CD4-positive, alpha-beta memory T cell (primary cell): ENCODE measurements around the gene MGST2. TPM values are rescaled to one million over a fixed set of nuclear protein-coding genes. Genes with fewer than 3 reads are reported as not detected.

Experiments used
- CTCF ChIA-PET: fragments of 350-600 bp; sonication (Branson Sonifier 250); formaldehyde crosslinking; loops from one replicate; lab custom pipeline; 2021; ENCODE audit warnings: inconsistent platforms; ENCODE audit not compliant: partially characterized antibody; lab: Charles Lee
- POLR2A ChIA-PET: fragments of 350-600 bp; sonication (Branson Sonifier 250); formaldehyde crosslinking; loops from one replicate; lab custom pipeline; 2021; ENCODE audit not compliant: partially characterized antibody; lab: Charles Lee
- DNase-seq, 5 donors: peaks; one replicate each; pipeline versions ENCODE4 v3.0.0 to v3.0.0-alpha.2; 2020 to 2022; ENCODE audit warnings: mixed read lengths in 1 of 5
- H3K27ac ChIP-seq: one replicate; pipeline ENCODE4 v1.7.0; 2013; ENCODE audit warnings: low read depth, low read length
- H3K27me3 ChIP-seq: 2 replicates; pipeline ENCODE4 v1.7.0; 2013; ENCODE audit warnings: mild to moderate bottlenecking, low read length, moderate library complexity; ENCODE audit not compliant: insufficient read depth
- H3K36me3 ChIP-seq: 2 replicates; pipeline ENCODE4 v1.7.0; 2013; ENCODE audit warnings: mild to moderate bottlenecking, low read length, moderate library complexity; ENCODE audit not compliant: insufficient read depth
- H3K4me1 ChIP-seq: 2 replicates; pipeline ENCODE4 v1.7.0; 2013; ENCODE audit warnings: mild to moderate bottlenecking, low read length, moderate library complexity; ENCODE audit not compliant: insufficient read depth
- H3K4me3 ChIP-seq, 2 donors: one replicate each; pipeline ENCODE4 v1.7.0; 2013; ENCODE audit warnings: low read length in 2 of 2, mild to moderate bottlenecking in 1 of 2
- H3K9me3 ChIP-seq, 2 donors: one replicate each; pipeline ENCODE4 v1.7.0; 2013; ENCODE audit warnings: low read length in 2 of 2, control low read depth in 1 of 2; ENCODE audit not compliant: control insufficient read depth in 1 of 2
- H3K27ac Mint-ChIP-seq, 7 donors: one replicate each; pipeline ENCODE4 v1.8.0; 2020 to 2021; ENCODE audit warnings: mixed read lengths in 7 of 7, mild to moderate bottlenecking in 6 of 7, inconsistent platforms in 3 of 7, moderate library complexity in 3 of 7
- H3K27me3 Mint-ChIP-seq, 2 donors: one replicate each; pipeline ENCODE4 v1.8.0; 2020 to 2021; ENCODE audit warnings: mixed read lengths in 2 of 2
- H3K36me3 Mint-ChIP-seq, 2 donors: one replicate each; pipeline ENCODE4 v1.8.0; 2020 to 2021; ENCODE audit warnings: mixed read lengths in 2 of 2, inconsistent platforms in 1 of 2, mild to moderate bottlenecking in 1 of 2
- H3K4me1 Mint-ChIP-seq, 4 donors: one replicate each; pipeline ENCODE4 v1.8.0; 2020 to 2021; ENCODE audit warnings: mixed read lengths in 4 of 4, mild to moderate bottlenecking in 1 of 4
- H3K4me3 Mint-ChIP-seq, 8 donors: one replicate each; pipeline ENCODE4 v1.8.0; 2020 to 2021; ENCODE audit warnings: mixed read lengths in 8 of 8, mild to moderate bottlenecking in 7 of 8, moderate library complexity in 6 of 8, inconsistent platforms in 3 of 8
- H3K9me3 Mint-ChIP-seq, 8 donors: one replicate each; pipeline ENCODE4 v1.8.0; 2020 to 2021; ENCODE audit warnings: mixed read lengths in 8 of 8, mild to moderate bottlenecking in 5 of 8, inconsistent platforms in 3 of 8, moderate library complexity in 1 of 8
- intact Hi-C: fragments of 100-400 bp; cut with micrococcal nuclease; formaldehyde crosslinking; loops from one replicate; pipeline ENCODE4 v1.15.1; 2023
- polyA plus RNA-seq, 2 donors: library from polyadenylated mRNA; unstranded; fragments of 300-500 nt; fragmentation: Illumina TruSeq; gene quantifications; one replicate each; pipeline ENCODE4 v1.2.3, GENCODE V29; 2021
- total RNA-seq, 2 experiments: library from RNA; stranded (reverse); gene quantifications; one replicate each; pipeline ENCODE4 v1.2.3, GENCODE V29; 2021

MGST2 gene
- total and polyA plus RNA-seq, 4 experiments from 2014 or later = 1.0 to 26.2 (median 8.3) TPM

DNA sequence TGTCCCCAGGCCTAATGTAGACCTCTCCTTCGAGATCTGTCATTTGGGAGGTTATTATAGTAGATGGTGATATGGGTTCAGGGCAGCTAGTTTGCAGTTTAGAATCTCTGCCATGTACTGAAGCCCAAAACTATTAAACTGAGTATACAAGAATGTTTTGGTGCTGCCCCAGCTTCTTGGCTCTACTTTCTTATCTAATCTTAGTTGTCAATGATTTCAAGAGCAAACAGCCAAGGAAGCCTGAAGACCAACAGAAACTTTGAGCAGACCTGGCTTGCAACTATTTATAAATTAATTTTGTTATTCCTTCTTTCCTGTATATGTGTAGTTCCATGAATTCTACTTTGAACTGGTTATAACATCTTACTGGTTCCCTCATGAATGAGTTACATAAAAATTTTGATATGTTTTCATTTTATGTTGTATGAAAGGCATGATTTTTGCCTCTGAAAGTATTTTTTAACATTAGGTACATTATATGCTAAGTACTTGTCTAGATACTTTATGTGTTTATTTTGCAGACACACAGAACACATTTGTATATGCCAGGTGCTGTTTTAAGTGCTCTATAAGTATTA lies 2.0 kb upstream of the MGST2 start:
- peak overlapping the region in 1 of 8 donors; percentile 56 for H3K4me3 Mint-ChIP-seq
- H3K27me3 Mint-ChIP-seq = no peaks in the 10 kb centered on the region
- no peaks in the 10 kb centered on the region for H3K9me3 ChIP-seq
- ChIA-PET CTCF (interaction anchor here (0.9 to 18.0 kb wide), 3 partner anchors 9 to 60 kb away, joined by 3 to 204 read pairs (median 5); no protein-coding TSS in a partner anchor), POLR2A (interaction anchor here (1.0 kb wide), 1 partner anchor 108 kb away, joined by 3 read pairs; the partner anchor contains the start of gene SETD7)
- H3K36me3 ChIP-seq = no peaks in the 10 kb centered on the region
- no peak overlapping the region for H3K4me3 ChIP-seq
- H3K9me3 Mint-ChIP-seq = no peaks in the 10 kb centered on the region
- H3K27me3 ChIP-seq = no peaks in the 10 kb centered on the region
- intact Hi-C loops = no loop called here
- H3K27ac Mint-ChIP-seq = no peak overlapping the region
- H3K4me1 Mint-ChIP-seq = peaks cover 12 to 34% (median 16%) of the 10 kb centered on the region in 4 donors
- peaks cover 17% of the 10 kb centered on the region for H3K4me1 ChIP-seq
- no peak overlapping the region for H3K27ac ChIP-seq
- no peak for DNase-seq
- H3K36me3 Mint-ChIP-seq = peaks cover 0 to 1% of the 10 kb centered on the region in 2 donors

DNA sequence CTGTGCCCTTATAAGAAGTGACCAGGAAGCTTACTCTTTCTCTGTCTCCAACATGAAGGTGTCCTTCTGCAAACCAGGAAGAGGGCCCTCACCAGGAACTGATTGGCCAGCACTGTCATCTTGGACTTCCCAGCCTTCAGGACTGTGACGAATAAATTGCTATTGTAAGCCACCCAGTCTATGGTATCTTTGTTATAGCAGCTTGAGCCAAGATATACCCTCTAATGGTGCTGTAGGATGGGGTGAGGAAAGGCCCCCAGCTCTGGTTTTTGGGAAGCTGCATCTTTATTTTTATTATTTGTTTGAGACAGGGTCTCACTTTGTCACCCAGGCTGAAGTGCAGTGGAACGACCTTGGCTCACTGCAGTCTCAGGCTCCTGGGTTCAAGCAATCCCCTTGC lies 1.2 kb upstream of the MGST2 start:
- Mint-ChIP-seq H3K36me3 (peaks cover 0 to 1% of the 10 kb centered on the region in 2 donors), H3K27ac (no peak overlapping the region), H3K4me3 (peak overlapping the region in 4 of 8 donors; percentile 11 to 56 (median 28)), H3K4me1 (peaks cover 12 to 33% (median 15%) of the 10 kb centered on the region in 4 donors), H3K9me3 (no peaks in the 10 kb centered on the region), H3K27me3 (no peaks in the 10 kb centered on the region)
- H3K4me3 ChIP-seq = no peak overlapping the region
- no peaks in the 10 kb centered on the region for H3K36me3 ChIP-seq
- ChIA-PET CTCF (interaction anchor here (1.8 to 18.0 kb wide), 2 partner anchors 8 to 11 kb away, joined by 5 to 204 read pairs; no protein-coding TSS in a partner anchor), POLR2A (interaction anchor here (1.0 to 2.3 kb wide), 2 partner anchors 7 to 108 kb away, joined by 3 to 25 read pairs; partner anchors contain the start of gene SETD7)
- no peaks in the 10 kb centered on the region for H3K9me3 ChIP-seq
- no peaks in the 10 kb centered on the region for H3K27me3 ChIP-seq
- peaks cover 16% of the 10 kb centered on the region for H3K4me1 ChIP-seq
- no peak overlapping the region for H3K27ac ChIP-seq
- intact Hi-C loops = no loop called here
- no peak for DNase-seq

DNA sequence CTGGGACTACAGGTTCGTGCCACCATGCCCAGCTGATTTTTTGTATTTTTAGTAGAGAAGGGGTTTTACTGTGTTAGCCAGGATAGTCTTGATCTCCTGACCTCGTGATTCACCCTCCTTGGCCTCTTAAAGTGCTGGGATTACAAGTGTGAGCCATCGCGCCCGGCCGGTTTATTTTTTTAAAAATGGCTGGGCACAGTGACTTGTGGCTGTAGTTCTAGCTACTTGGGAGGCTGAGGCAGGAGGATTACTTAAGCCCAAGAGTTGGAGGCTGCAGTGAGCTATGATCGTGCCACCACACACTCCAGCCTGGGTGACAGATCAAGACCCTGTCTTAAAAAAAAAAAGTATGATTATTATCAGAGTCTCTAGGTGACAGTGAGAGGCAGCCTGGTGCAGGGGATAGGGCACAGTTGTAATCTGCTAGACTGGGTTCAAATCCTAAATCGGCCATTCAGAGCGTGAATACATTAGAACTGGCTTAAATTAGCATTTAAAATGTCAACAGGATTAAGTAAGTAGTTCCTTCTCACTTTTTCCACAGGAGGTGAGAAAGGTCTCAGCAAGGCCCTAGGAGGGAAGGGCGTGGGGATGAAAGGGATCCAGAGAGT lies 435 bp upstream of the MGST2 start:
- CTCF ChIA-PET = interaction anchor here (1.3 to 18.0 kb wide), 2 partner anchors 12 to 635 kb away, joined by 3 to 204 read pairs; no protein-coding TSS in a partner anchor
- H3K4me1 Mint-ChIP-seq = peaks cover 12 to 30% (median 15%) of the 10 kb centered on the region in 4 donors
- H3K4me3 Mint-ChIP-seq = peak overlapping the region; percentile 93 to 100 (median 98)
- POLR2A ChIA-PET = interaction anchor here (0.7 to 2.3 kb wide), 2 partner anchors 8 to 370 kb away, joined by 3 to 25 read pairs; no protein-coding TSS in a partner anchor
- no peaks in the 10 kb centered on the region for H3K9me3 Mint-ChIP-seq
- DNase-seq = no peak
- H3K27ac ChIP-seq = no peak overlapping the region
- peaks cover 0 to 1% of the 10 kb centered on the region in 2 donors for H3K36me3 Mint-ChIP-seq
- H3K27ac Mint-ChIP-seq = peak overlapping the region; percentile 64 to 98 (median 88)
- no peaks in the 10 kb centered on the region for H3K36me3 ChIP-seq
- H3K27me3 Mint-ChIP-seq = no peaks in the 10 kb centered on the region
- H3K4me1 ChIP-seq = peaks cover 16% of the 10 kb centered on the region
- H3K9me3 ChIP-seq = no peaks in the 10 kb centered on the region
- no peaks in the 10 kb centered on the region for H3K27me3 ChIP-seq
- intact Hi-C loops = no loop called here
- peak overlapping the region; percentile 37 to 58 for H3K4me3 ChIP-seq

DNA sequence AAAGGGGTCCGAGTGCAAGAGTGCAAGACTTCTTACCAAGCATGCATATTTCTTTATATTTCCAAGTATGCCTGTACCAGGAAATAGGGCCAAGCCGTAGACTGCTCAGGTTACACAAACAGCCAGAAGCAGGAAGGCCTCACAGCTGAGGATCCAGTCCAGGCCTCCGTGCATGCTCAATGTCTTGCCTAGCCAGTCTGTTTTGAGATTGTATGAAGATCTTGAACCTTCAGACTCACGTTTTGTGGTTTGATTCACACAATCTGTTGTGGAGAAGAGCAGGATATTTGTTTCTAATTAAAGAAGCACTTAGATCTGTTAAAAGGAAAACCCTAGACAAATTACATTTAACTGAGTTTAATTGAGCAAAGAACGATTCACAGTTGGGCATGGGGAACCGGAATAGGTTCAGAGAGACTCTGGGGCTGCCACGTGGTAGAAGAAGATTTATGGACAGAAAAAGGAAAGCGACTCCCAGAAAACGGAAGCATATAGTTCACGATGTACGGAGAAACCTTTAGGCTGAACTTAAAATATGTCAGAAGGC lies 1.2 kb downstream of the MGST2 start:
- Histone ChIP-seq H3K36me3 (no peaks in the 10 kb centered on the region), H3K27ac (no peak overlapping the region), H3K9me3 (no peaks in the 10 kb centered on the region), H3K27me3 (no peaks in the 10 kb centered on the region), H3K4me1 (peaks cover 16% of the 10 kb centered on the region), H3K4me3 (peak overlapping the region; percentile 37 to 58)
- DNase-seq = no peak
- peak overlapping the region in 5 of 7 donors; percentile 64 to 98 (median 91) for H3K27ac Mint-ChIP-seq
- H3K36me3 Mint-ChIP-seq = peaks cover 0 to 1% of the 10 kb centered on the region in 2 donors
- H3K4me3 Mint-ChIP-seq = peak overlapping the region; percentile 93 to 100 (median 98)
- H3K9me3 Mint-ChIP-seq = no peaks in the 10 kb centered on the region
- ChIA-PET POLR2A (interaction anchor here (1.1 to 2.3 kb wide), 4 partner anchors 9 to 583 kb away, joined by 3 to 25 read pairs (median 6); no protein-coding TSS in a partner anchor), CTCF (interaction anchor here (1.1 to 18.0 kb wide), 3 partner anchors 13 to 21 kb away, joined by 3 to 204 read pairs (median 3); no protein-coding TSS in a partner anchor)
- intact Hi-C loops = no loop called here
- peaks cover 12 to 33% (median 15%) of the 10 kb centered on the region in 4 donors for H3K4me1 Mint-ChIP-seq
- no peaks in the 10 kb centered on the region for H3K27me3 Mint-ChIP-seq

DNA sequence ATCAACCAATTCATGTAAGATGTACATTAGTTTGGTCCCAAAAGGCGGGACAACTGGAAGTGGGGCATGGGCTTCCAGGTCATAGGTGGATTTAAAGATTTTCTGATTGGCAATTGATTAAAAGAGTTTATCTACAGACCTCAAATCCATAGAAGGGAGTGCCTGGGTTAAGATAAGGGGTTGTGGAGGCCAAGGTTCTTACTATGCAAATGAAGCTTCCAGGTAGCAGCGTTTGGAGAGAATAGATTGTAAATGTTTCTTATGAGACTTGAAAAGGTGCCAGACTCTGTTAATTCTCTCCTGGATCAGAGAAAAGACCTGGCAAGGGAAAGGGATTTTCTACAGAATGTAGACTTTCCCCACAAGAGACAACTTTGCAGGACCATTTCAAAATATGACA lies 2.4 kb downstream of the MGST2 start:
- Mint-ChIP-seq H3K4me3 (no peak overlapping the region), H3K27me3 (no peaks in the 10 kb centered on the region), H3K4me1 (peaks cover 12 to 33% (median 15%) of the 10 kb centered on the region in 4 donors), H3K27ac (no peak overlapping the region), H3K9me3 (no peaks in the 10 kb centered on the region), H3K36me3 (peaks cover 0 to 1% of the 10 kb centered on the region in 2 donors)
- POLR2A ChIA-PET = interaction anchor here (1.1 kb wide), 1 partner anchor 11 kb away, joined by 3 read pairs; no protein-coding TSS in a partner anchor
- no peak overlapping the region for H3K27ac ChIP-seq
- no peaks in the 10 kb centered on the region for H3K36me3 ChIP-seq
- H3K4me1 ChIP-seq = peaks cover 16% of the 10 kb centered on the region
- no peaks in the 10 kb centered on the region for H3K9me3 ChIP-seq
- H3K27me3 ChIP-seq = no peaks in the 10 kb centered on the region
- DNase-seq = no peak
- intact Hi-C loops = no loop called here
- CTCF ChIA-PET = interaction anchor here (18.0 kb wide), 1 partner anchor 14 kb away, joined by 204 read pairs; no protein-coding TSS in a partner anchor
- no peak overlapping the region for H3K4me3 ChIP-seq

DNA sequence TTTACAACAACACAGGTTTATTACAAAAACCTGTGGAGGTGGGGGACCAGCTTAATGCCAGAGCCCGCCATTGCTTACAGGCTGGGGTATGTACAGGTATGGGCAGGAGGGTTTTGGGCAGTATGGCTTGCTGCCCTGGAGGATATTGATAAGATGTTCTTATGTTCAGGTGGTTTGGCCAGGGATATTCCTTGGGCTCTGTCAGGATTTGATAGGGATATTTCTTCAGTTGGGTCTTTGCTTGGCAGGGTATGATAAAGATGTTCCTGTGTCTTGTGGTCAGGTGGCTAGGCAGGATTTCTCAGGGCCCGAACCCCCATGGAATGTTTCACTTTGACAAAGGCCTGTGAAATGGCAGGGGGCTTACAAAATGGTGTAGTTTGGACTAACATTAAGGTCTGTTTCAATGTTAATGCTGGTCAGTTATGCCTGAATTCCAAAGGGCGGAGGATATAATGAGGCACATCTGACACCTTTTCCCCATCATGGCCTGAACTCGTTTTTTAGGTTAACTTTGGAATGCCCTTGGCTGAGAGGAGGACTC lies 3.1 kb downstream of the MGST2 start:
- Mint-ChIP-seq H3K36me3 (peaks cover 0 to 1% of the 10 kb centered on the region in 2 donors), H3K9me3 (no peaks in the 10 kb centered on the region), H3K4me3 (no peak overlapping the region), H3K4me1 (peaks cover 12 to 33% (median 15%) of the 10 kb centered on the region in 4 donors), H3K27ac (no peak overlapping the region), H3K27me3 (no peaks in the 10 kb centered on the region)
- ChIA-PET CTCF (interaction anchor here (18.0 kb wide), 1 partner anchor 15 kb away, joined by 204 read pairs; no protein-coding TSS in a partner anchor), POLR2A (interaction anchor here (1.1 kb wide), 1 partner anchor 11 kb away, joined by 3 read pairs; no protein-coding TSS in a partner anchor)
- DNase-seq = no peak
- Histone ChIP-seq H3K4me1 (peaks cover 16% of the 10 kb centered on the region), H3K9me3 (no peaks in the 10 kb centered on the region), H3K36me3 (no peaks in the 10 kb centered on the region), H3K27ac (no peak overlapping the region), H3K4me3 (no peak overlapping the region), H3K27me3 (no peaks in the 10 kb centered on the region)
- intact Hi-C loops = no loop called here
